Stomach (tissue), 9 donors: ENCODE measurements around the gene TTYH1. TPM values are rescaled to one million over a fixed set of nuclear protein-coding genes. Genes with fewer than 3 reads are reported as not detected.
A peak's percentile ranks its signal among the peaks of the same experiment; 100 is the strongest.

Source experiments
- DNase-seq, 2 donors: peaks; one replicate each; pipeline versions ENCODE4 v3.0.0 to v3.0.0-alpha.2; 2013 to 2019
- H3K27ac ChIP-seq, 5 donors: fragments of 200-600 bp in 4 of 5; sonication (generic) in 4 of 5; one replicate each; pipeline ENCODE4 v1.5.1; 2013 to 2019; ENCODE audit warnings: mild to moderate bottlenecking in 1 of 5, moderate library complexity in 1 of 5
- H3K27me3 ChIP-seq, 3 donors: fragments of 200-600 bp; sonication (generic); one replicate each; pipeline ENCODE4 v1.5.1; 2017 to 2019; ENCODE audit warnings: mixed run types in 1 of 3
- H3K36me3 ChIP-seq, 4 donors: fragments of 200-600 bp; sonication (generic); 1 replicate in 3 of 4; 2 replicates in 1 of 4; pipeline ENCODE4 v1.5.1; 2016 to 2019
- H3K4me1 ChIP-seq, 4 donors: fragments of 200-600 bp; sonication (generic); one replicate each; pipeline ENCODE4 v1.5.1; 2016 to 2019
- H3K4me3 ChIP-seq, 4 donors: fragments of 200-600 bp; sonication (generic) in 3 of 4; one replicate each; pipeline ENCODE4 v1.5.1; 2016 to 2019; ENCODE audit warnings: mild to moderate bottlenecking in 1 of 4
- H3K9me3 ChIP-seq, 4 donors: fragments of 200-600 bp; sonication (generic); one replicate each; pipeline ENCODE4 v1.5.1; 2016 to 2019
- EP300 ChIP-seq: sonication (generic); formaldehyde crosslinking; IDR thresholded peaks from one replicate; pipeline ENCODE4 v1.6.1; 2017; ENCODE audit warnings: antibody characterized with exemption
- POLR2A ChIP-seq, 4 donors: fragments of 450-650 bp; IDR thresholded peaks; one replicate each; pipeline ENCODE4 v1.6.1; 2016; ENCODE audit warnings: antibody characterized with exemption in 4 of 4, control low read depth in 2 of 4, mild to moderate bottlenecking in 1 of 4, moderate library complexity in 1 of 4
- POLR2AphosphoS5 ChIP-seq, 3 donors: sonication (generic); formaldehyde crosslinking; IDR thresholded peaks; one replicate each; pipeline ENCODE4 v1.6.1; 2016; ENCODE audit warnings: antibody characterized with exemption in 3 of 3
- WGBS, 5 donors: extraction: QIAGEN DNeasy Blood & Tissue Kit in 3 of 5; methylation state at CpG; one replicate each; pipeline versions ENCODE4 v1.1.5 to v1.1.7; 2013 to 2018; 5-methylcytosine and 5-hydroxymethylcytosine counted together
- intact Hi-C: fragments of 100-400 bp; cut with DNase I; formaldehyde crosslinking; loops from one replicate; pipeline ENCODE4 v1.15.1; 2023; ENCODE audit warnings: low total_unique reads
- polyA plus RNA-seq, 3 donors: library from polyadenylated mRNA; stranded (reverse); fragments of 200-250 nt; gene quantifications; one replicate each; pipeline ENCODE4 v1.2.3, GENCODE V29; 2013
- total RNA-seq, 5 donors: library from RNA; depleted of rRNA; stranded (reverse); fragments of >200 nt; gene quantifications; one replicate each; pipeline versions ENCODE4 v1.1.0 to v1.2.3, GENCODE V29; 2014 to 2016
- TF ChIP-seq, protein P1 (sequence below), 7 experiments: fragments of 450-650 bp in 4 of 7; fragments of 200-600 bp in 3 of 7; sonication (generic) in 3 of 7; IDR thresholded peaks; one replicate each; pipeline ENCODE4 v1.5.1; 2016 to 2019; ENCODE audit warnings: antibody characterized with exemption in 7 of 7, control low read depth in 2 of 7, mild to moderate bottlenecking in 1 of 7
- donor health status: healthy with polysubstance abuse.
- donor health status: Bipolar disorder and iron deficiency.
- donor health status: healthy.

The TTYH1 gene
- total and polyA plus RNA-seq, 8 donors = 0.12 to 12.9 (median 2.3) TPM; not detected in 3

DNA sequence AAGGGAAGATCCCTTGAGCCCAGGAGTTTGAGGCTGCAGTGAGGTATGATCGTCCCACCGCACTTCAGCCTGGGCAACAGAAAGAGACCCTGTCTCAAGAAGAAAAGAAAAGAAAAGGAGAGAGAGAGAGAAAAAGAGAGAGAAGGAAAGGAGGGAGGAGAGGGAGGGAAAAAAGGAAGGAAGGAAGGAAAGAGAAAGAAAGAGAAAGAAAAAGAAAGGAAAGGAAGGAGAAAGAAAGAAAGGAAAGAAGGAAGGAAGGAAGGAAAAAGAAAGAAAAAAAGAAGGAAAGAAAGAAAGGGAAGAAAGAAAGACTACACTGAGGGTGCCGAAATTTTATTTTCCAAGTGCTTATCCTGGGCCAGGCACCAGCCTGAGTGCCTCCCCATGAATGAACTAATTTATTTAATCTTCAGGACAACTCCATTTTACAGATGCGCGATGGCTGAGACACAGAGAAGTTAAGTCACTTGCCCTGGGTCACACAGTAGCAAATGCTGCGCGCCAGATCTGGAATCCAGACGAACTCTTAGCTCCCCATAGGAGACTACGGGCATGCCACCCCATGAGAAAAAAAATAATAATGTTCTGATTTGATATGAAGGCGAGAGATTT, 55.1 kb downstream of the TTYH1 start:
- H3K4me1 ChIP-seq = peaks cover 28 to 61% (median 59%) of the 10 kb centered on the region in 4 donors
- peaks cover 0 to 50% (median 9%) of the 10 kb centered on the region in 3 donors for H3K27me3 ChIP-seq
- TF ChIP-seq POLR2A (IDR thresholded peaks at IDR 0.05) (no peak), POLR2AphosphoS5 (IDR thresholded peaks at IDR 0.05) (no peak)
- WGBS, 5 donors = 40 to 58% (median 50%) methylated on average over 10 of the region's 10 CpGs
- peak overlapping the region in 3 of 4 donors; percentile 35 to 57 (median 48) for H3K4me3 ChIP-seq
- intact Hi-C loops = no loop called here
- H3K9me3 ChIP-seq = no peaks in the 10 kb centered on the region
- H3K27ac ChIP-seq = peak overlapping the region; percentile 60 to 99 (median 87)
- no peaks in the 10 kb centered on the region for H3K36me3 ChIP-seq
- DNase-seq = peak in 1 of 2 donors; percentile 23

DNA sequence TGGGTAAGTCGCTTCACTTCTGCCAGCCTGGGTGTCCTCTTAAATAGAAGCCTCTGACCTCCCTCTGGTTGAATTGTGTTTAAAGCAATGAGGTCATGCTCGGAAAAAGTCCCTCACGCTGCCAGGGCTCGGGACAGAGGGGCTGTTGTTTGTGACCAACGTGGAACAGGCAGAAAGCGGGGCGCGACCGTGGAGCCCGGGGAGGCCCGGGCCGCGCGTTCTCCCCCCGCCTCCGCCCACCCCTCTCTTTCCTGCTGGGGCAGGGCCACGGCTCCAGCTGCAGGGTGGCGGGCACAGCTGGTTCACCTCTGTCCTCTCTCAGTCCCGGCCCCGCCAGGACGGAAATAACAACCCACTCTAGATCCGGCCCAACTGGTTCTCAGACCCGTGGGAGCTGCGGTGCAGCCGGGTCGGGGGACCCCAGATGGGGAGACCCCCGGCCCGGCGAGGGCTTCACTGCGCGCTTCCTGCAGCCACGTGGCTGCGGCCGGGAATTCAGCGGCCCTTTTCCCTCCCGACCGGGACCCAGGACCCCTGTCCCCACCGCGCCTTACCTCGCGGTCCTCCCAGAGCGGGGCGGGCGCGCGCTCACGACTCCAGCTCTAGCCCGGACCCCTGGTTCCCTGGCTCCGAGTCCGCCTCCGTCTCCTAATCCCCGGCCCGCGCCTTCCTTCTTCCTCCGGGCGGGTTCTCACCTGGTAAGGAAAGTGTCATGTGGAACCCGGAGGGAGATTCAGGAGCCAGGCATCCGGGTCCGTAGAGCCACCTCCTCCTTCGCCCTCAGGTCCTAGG, 55.9 kb downstream of the TTYH1 start:
- H3K36me3 ChIP-seq = no peaks in the 10 kb centered on the region
- peak overlapping the region; percentile 35 to 57 (median 51) for H3K4me3 ChIP-seq
- H3K27ac ChIP-seq = peak overlapping the region; percentile 83 to 99 (median 91)
- peak; percentile 62 to 88 for DNase-seq
- H3K4me1 ChIP-seq = peaks cover 28 to 58% (median 51%) of the 10 kb centered on the region in 4 donors
- TF ChIP-seq POLR2AphosphoS5 (IDR thresholded peaks at IDR 0.05) = peak in 2 of 3 donors; percentile 6 to 11
- no peak for TF ChIP-seq EP300
- no peak for TF ChIP-seq POLR2A (IDR thresholded peaks at IDR 0.05)
- intact Hi-C loops = no loop called here
- WGBS, 5 donors = 1 to 4% (median 2%) methylated on average over 15 to 60 of the region's 60 CpGs
- peaks cover 0 to 56% (median 9%) of the 10 kb centered on the region in 3 donors for H3K27me3 ChIP-seq
- no peaks in the 10 kb centered on the region for H3K9me3 ChIP-seq

DNA sequence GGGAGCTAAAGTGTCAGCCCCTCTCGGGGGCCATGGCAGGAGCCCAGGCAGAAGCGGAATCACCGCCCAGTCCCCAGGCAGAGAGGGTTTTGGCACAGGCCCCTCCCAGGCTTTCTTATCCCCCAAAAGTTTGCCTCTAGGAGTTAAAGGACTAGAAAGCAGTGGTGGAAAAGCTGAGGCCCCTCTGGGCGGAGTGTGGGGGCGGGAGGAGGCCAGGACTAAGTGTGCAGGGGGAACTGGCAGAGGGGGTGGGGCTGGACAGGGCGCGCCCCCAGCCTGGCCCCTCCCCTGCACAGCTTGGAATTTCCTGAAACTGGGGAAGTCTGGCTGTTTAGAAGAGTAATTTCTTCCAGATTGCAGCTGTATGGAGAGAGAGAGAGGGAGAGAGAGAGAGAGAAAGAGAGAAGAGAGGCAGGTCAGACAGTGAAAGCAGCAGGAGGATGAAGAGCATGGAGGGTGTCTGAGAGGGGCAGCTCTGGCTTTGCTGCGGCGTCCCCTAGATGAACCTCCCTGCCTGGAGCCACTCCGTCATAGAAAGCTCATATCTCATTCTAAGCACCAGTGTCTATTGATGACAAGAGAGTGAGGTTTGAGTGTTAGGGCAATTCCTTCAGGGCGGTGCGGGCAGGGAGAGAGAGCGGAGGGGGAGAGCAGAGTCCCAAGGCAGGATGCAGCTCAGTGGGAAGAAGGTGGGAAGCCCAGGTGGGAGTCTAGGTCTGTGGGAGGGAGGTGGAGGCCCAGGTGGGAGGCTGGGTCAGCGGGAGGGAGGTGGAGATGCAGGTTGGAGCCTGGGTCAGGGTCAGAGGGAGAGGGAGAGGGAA, 58.0 kb downstream of the TTYH1 start, which contains the start of gene CDC42EP5:
TSS of gene CDC42EP5 (minus strand) at position 226 of the 821 bp plus-strand sequence. CDS start 7,749 bp downstream, outside the sequence.
- WGBS, 5 donors = 8 to 15% (median 13%) methylated on average over 12 to 14 of the region's 14 CpGs
- H3K4me3 ChIP-seq = peak within 1 kb of the TSS; percentile 32 to 48 (median 46)
- peak; percentile 50 to 96 for DNase-seq
- peaks cover 0 to 74% (median 9%) of the 10 kb centered on the region in 3 donors for H3K27me3 ChIP-seq
- intact Hi-C loops = no loop called here
- no peaks in the 10 kb centered on the region for H3K36me3 ChIP-seq
- H3K4me1 ChIP-seq = peaks cover 28 to 45% (median 40%) of the 10 kb centered on the region in 4 donors
- no peak for TF ChIP-seq EP300
- no peak for TF ChIP-seq POLR2A (IDR thresholded peaks at IDR 0.05)
- peak in 2 of 3 donors; percentile 45 to 48 for TF ChIP-seq POLR2AphosphoS5 (IDR thresholded peaks at IDR 0.05)
- TF ChIP-seq, protein P1, sequence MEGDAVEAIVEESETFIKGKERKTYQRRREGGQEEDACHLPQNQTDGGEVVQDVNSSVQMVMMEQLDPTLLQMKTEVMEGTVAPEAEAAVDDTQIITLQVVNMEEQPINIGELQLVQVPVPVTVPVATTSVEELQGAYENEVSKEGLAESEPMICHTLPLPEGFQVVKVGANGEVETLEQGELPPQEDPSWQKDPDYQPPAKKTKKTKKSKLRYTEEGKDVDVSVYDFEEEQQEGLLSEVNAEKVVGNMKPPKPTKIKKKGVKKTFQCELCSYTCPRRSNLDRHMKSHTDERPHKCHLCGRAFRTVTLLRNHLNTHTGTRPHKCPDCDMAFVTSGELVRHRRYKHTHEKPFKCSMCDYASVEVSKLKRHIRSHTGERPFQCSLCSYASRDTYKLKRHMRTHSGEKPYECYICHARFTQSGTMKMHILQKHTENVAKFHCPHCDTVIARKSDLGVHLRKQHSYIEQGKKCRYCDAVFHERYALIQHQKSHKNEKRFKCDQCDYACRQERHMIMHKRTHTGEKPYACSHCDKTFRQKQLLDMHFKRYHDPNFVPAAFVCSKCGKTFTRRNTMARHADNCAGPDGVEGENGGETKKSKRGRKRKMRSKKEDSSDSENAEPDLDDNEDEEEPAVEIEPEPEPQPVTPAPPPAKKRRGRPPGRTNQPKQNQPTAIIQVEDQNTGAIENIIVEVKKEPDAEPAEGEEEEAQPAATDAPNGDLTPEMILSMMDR (IDR thresholded peaks at IDR 0.05) = no peak
- no peaks in the 10 kb centered on the region for H3K9me3 ChIP-seq
- H3K27ac ChIP-seq = peak within 1 kb of the TSS; percentile 75 to 88 (median 80)

DNA sequence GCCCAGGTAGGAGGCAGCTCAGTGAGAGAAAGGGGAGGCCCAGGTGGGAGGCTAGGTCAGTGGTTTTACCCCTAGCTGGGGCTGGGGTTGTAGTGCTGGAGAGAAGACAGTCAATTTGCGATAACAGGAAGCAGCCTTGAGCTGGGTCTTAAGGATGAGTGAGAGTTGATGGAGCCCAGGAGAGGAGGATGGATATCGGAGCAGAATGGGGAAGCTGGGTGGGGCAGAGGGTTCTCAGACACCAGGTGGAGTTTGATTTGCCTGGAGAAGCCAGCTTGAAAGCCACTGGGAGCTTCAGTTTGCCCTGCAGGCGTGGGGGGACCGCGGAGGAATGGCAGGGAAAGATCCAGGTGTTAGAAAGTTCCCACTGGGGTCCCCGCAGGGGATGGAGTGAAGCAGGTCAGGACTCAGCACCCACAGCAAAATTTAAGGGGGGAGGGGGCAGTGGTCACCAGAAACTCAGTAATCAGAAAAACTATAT, 58.7 kb downstream of the TTYH1 start:
- DNase-seq = no peak
- no peak overlapping the region for H3K4me3 ChIP-seq
- TF ChIP-seq, protein P1 (IDR thresholded peaks at IDR 0.05) = no peak
- no peaks in the 10 kb centered on the region for H3K9me3 ChIP-seq
- no peaks in the 10 kb centered on the region for H3K36me3 ChIP-seq
- H3K27ac ChIP-seq = peak overlapping the region; percentile 75 to 88 (median 80)
- WGBS, 5 donors = 66 to 79% (median 71%) methylated on average over 6 of the region's 6 CpGs
- peaks cover 26 to 43% (median 40%) of the 10 kb centered on the region in 4 donors for H3K4me1 ChIP-seq
- intact Hi-C loops = no loop called here
- peaks cover 0 to 79% (median 9%) of the 10 kb centered on the region in 3 donors for H3K27me3 ChIP-seq
